ENCODE results near the gene PEDS1. TPM values are rescaled to one million over a fixed set of nuclear protein-coding genes. Genes with fewer than 3 reads are reported as not detected.
"Not testable (repeated sequence)": the region's sequence is repeated elsewhere in the genome, so short reads cannot be mapped to it uniquely, and the experiment has no call there.

The PEDS1 gene
- 14.5 and 29.7 TPM in 2 replicates for total RNA-seq (2014; rRNA removed; shearing (Covaris generic); ENCODE audit: low replicate concordance)

- Histone ChIP-seq H4K20me1 (ENCODE audit: insufficient read depth, low read depth, low read length) (peaks cover 8% of the 10 kb centered on the region; the same call in 1 of the 2 replicates), H3K79me2 (ENCODE audit: low read length) (peaks cover 46% of the 10 kb centered on the region), H3K4me3 (ENCODE audit: low read length) (peak within 1 kb of the TSS; percentile 79), H3K4me2 (ENCODE audit: low read depth, low read length, poor library complexity, severe bottlenecking) (peak within 1 kb of the TSS; percentile 97), H3K9me2 (replicated peaks; ENCODE audit: insufficient read depth, low read length) (no peaks in the 10 kb centered on the region), H3K27me3 (ENCODE audit: low read length) (no peaks in the 10 kb centered on the region), H3K9ac (ENCODE audit: low read length) (peak within 1 kb of the TSS; percentile 95), H3K9me3 (ENCODE audit: low read length) (no peaks in the 10 kb centered on the region), H3K27ac (ENCODE audit: low read length) (peak within 1 kb of the TSS; percentile 0; the same call in 1 of the 2 replicates), H2AFZ (ENCODE audit: low read length) (peak within 1 kb of the TSS; percentile 96), H3K4me1 (ENCODE audit: low read length) (peaks cover 22% of the 10 kb centered on the region), H3K36me3 (ENCODE audit: insufficient read depth, low read length) (no peaks in the 10 kb centered on the region)
- DNase-seq: peak; percentile 95
These were observed at the start of gene PEDS1 for GRCh38 chr20:50153500-50154377. TSS of gene PEDS1 (minus strand) at chr20:50153723. CDS start at chr20:50153637, 86 bp downstream.

- Histone ChIP-seq H3K4me2 (ENCODE audit: low read depth, low read length, poor library complexity, severe bottlenecking) (no peak overlapping the region), H3K36me3 (ENCODE audit: insufficient read depth, low read length) (no peaks in the 10 kb centered on the region), H3K79me2 (ENCODE audit: low read length) (no peaks in the 10 kb centered on the region), H3K27me3 (ENCODE audit: low read length) (no peaks in the 10 kb centered on the region), H3K27ac (ENCODE audit: low read length) (no peak overlapping the region), H3K4me1 (ENCODE audit: low read length) (no peaks in the 10 kb centered on the region), H3K4me3 (ENCODE audit: low read length) (no peak overlapping the region), H4K20me1 (ENCODE audit: insufficient read depth, low read depth, low read length) (no peaks in the 10 kb centered on the region), H2AFZ (ENCODE audit: low read length) (no peak overlapping the region), H3K9me3 (ENCODE audit: low read length) (peaks cover 5% of the 10 kb centered on the region; the same call in 1 of the 2 replicates), H3K9ac (ENCODE audit: low read length) (no peak overlapping the region), H3K9me2 (replicated peaks; ENCODE audit: insufficient read depth, low read length) (no peaks in the 10 kb centered on the region)
- DNase-seq: no peak
These were observed 49.2 kb upstream of the PEDS1 start for GRCh38 chr20:50202677-50203076.

GRCh38 chr20:50201710-50202109 lies 48.2 kb upstream of the PEDS1 start:
- not testable (repeated sequence) for H3K4me1 ChIP-seq (ENCODE audit: low read length); H2AFZ ChIP-seq (ENCODE audit: low read length); H3K79me2 ChIP-seq (ENCODE audit: low read length); H3K9ac ChIP-seq (ENCODE audit: low read length); H3K36me3 ChIP-seq (ENCODE audit: insufficient read depth, low read length); H3K4me3 ChIP-seq (ENCODE audit: low read length); H3K27ac ChIP-seq (ENCODE audit: low read length); DNase-seq; H3K9me3 ChIP-seq (ENCODE audit: low read length); H3K27me3 ChIP-seq (ENCODE audit: low read length); H3K4me2 ChIP-seq (ENCODE audit: low read depth, low read length, poor library complexity, severe bottlenecking); H4K20me1 ChIP-seq (ENCODE audit: insufficient read depth, low read depth, low read length); H3K9me2 ChIP-seq (replicated peaks; ENCODE audit: insufficient read depth, low read length)

GRCh38 chr20:50200482-50201104 lies 47.1 kb upstream of the PEDS1 start:
- peaks cover 5% of the 10 kb centered on the region; the same call in 1 of the 2 replicates for H3K9me3 ChIP-seq (ENCODE audit: low read length)
- H3K36me3 ChIP-seq (ENCODE audit: insufficient read depth, low read length): no peaks in the 10 kb centered on the region
- H4K20me1 ChIP-seq (ENCODE audit: insufficient read depth, low read depth, low read length): no peaks in the 10 kb centered on the region
- no peak overlapping the region for H3K27ac ChIP-seq (ENCODE audit: low read length)
- no peak overlapping the region for H2AFZ ChIP-seq (ENCODE audit: low read length)
- no peaks in the 10 kb centered on the region for H3K4me1 ChIP-seq (ENCODE audit: low read length)
- no peak overlapping the region for H3K4me2 ChIP-seq (ENCODE audit: low read depth, low read length, poor library complexity, severe bottlenecking)
- no peak for DNase-seq
- no peaks in the 10 kb centered on the region for H3K79me2 ChIP-seq (ENCODE audit: low read length)
- no peak overlapping the region for H3K4me3 ChIP-seq (ENCODE audit: low read length)
- H3K9ac ChIP-seq (ENCODE audit: low read length): no peak overlapping the region
- no peaks in the 10 kb centered on the region for H3K9me2 ChIP-seq (replicated peaks; ENCODE audit: insufficient read depth, low read length)
- H3K27me3 ChIP-seq (ENCODE audit: low read length): no peaks in the 10 kb centered on the region

- no peaks in the 10 kb centered on the region for H3K4me1 ChIP-seq (ENCODE audit: low read length)
- H3K4me3 ChIP-seq (ENCODE audit: low read length): no peak overlapping the region
- no peak overlapping the region for H2AFZ ChIP-seq (ENCODE audit: low read length)
- H3K9me3 ChIP-seq (ENCODE audit: low read length): peaks cover 5% of the 10 kb centered on the region; the same call in 1 of the 2 replicates
- H3K27me3 ChIP-seq (ENCODE audit: low read length): no peaks in the 10 kb centered on the region
- H3K9ac ChIP-seq (ENCODE audit: low read length): no peak overlapping the region
- H3K79me2 ChIP-seq (ENCODE audit: low read length): no peaks in the 10 kb centered on the region
- H3K4me2 ChIP-seq (ENCODE audit: low read depth, low read length, poor library complexity, severe bottlenecking): no peak overlapping the region
- no peaks in the 10 kb centered on the region for H3K9me2 ChIP-seq (replicated peaks; ENCODE audit: insufficient read depth, low read length)
- H4K20me1 ChIP-seq (ENCODE audit: insufficient read depth, low read depth, low read length): 0 out of 2 replicates have a peak, but pooled peaks cover 7% of the 10 kb centered on the region
- no peaks in the 10 kb centered on the region for H3K36me3 ChIP-seq (ENCODE audit: insufficient read depth, low read length)
- H3K27ac ChIP-seq (ENCODE audit: low read length): no peak overlapping the region
- no peak for DNase-seq
These were observed 46.2 kb upstream of the PEDS1 start for GRCh38 chr20:50199703-50200102.

GRCh38 chr20:50198716-50199115 lies 45.2 kb upstream of the PEDS1 start:
- no peak for DNase-seq
- H3K4me2 ChIP-seq (ENCODE audit: low read depth, low read length, poor library complexity, severe bottlenecking): no peak overlapping the region
- no peaks in the 10 kb centered on the region for H3K27me3 ChIP-seq (ENCODE audit: low read length)
- peaks cover under 1% of the 10 kb centered on the region; the same call in 1 of the 2 replicates for H3K9me3 ChIP-seq (ENCODE audit: low read length)
- H2AFZ ChIP-seq (ENCODE audit: low read length): no peak overlapping the region
- H3K4me1 ChIP-seq (ENCODE audit: low read length): no peaks in the 10 kb centered on the region
- H3K36me3 ChIP-seq (ENCODE audit: insufficient read depth, low read length): no peaks in the 10 kb centered on the region
- no peak overlapping the region for H3K4me3 ChIP-seq (ENCODE audit: low read length)
- H3K9ac ChIP-seq (ENCODE audit: low read length): no peak overlapping the region
- no peak overlapping the region for H3K27ac ChIP-seq (ENCODE audit: low read length)
- no peaks in the 10 kb centered on the region for H3K9me2 ChIP-seq (replicated peaks; ENCODE audit: insufficient read depth, low read length)
- H4K20me1 ChIP-seq (ENCODE audit: insufficient read depth, low read depth, low read length): peaks cover 16% of the 10 kb centered on the region
- H3K79me2 ChIP-seq (ENCODE audit: low read length): no peaks in the 10 kb centered on the region

GRCh38 chr20:50198180-50198666 lies 44.7 kb upstream of the PEDS1 start:
- no peak overlapping the region for H3K4me2 ChIP-seq (ENCODE audit: low read depth, low read length, poor library complexity, severe bottlenecking)

More at GRCh38 chr20:50198180-50198666, 44.7 kb upstream of the PEDS1 start:
- H3K27me3 ChIP-seq (ENCODE audit: low read length): no peaks in the 10 kb centered on the region
- H3K4me1 ChIP-seq (ENCODE audit: low read length): peaks cover under 1% of the 10 kb centered on the region; the same call in 1 of the 2 replicates
- H3K79me2 ChIP-seq (ENCODE audit: low read length): peaks cover under 1% of the 10 kb centered on the region; the same call in 1 of the 2 replicates
- no peak overlapping the region for H2AFZ ChIP-seq (ENCODE audit: low read length)
- H3K9ac ChIP-seq (ENCODE audit: low read length): no peak overlapping the region
- peaks cover 21% of the 10 kb centered on the region for H4K20me1 ChIP-seq (ENCODE audit: insufficient read depth, low read depth, low read length)
- H3K9me2 ChIP-seq (replicated peaks; ENCODE audit: insufficient read depth, low read length): no peaks in the 10 kb centered on the region
- H3K9me3 ChIP-seq (ENCODE audit: low read length): no peaks in the 10 kb centered on the region
- no peak overlapping the region for H3K4me3 ChIP-seq (ENCODE audit: low read length)
- no peak overlapping the region for H3K27ac ChIP-seq (ENCODE audit: low read length)
- no peak for DNase-seq
- no peaks in the 10 kb centered on the region for H3K36me3 ChIP-seq (ENCODE audit: insufficient read depth, low read length)
